ENCODE data around the gene CATSPERE.

Gene CATSPERE

DNA sequence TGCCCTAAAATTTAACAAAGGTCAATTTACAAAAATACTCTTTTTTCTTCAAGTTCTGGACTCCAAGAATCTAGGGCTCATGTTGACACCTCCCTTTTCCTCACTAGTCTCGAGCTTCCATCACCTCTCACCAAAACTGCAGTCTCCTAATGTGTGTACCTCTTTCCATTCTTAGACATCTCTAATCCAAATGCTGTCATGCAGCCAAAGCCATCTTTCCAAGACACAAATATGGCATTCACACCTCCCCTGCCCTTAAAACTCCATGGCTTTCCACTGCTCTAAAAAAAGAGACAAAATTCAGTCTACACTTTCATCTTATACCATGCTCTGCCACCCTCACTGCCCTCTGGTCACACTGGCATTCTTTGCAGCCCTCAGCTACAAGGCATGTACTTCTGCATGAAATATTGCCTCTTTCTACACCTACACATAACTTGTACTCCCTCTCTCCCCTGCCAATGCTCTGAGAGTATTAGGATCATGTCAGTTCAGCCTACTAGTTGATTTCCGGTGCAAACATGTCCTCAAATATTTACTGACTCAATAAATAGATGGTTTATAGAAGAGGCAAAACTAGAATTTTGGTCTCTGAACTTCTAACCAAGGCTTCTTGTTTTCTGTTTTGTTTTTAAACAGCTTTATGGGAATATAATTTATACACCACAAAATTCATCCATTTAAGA lies 36.3 kb upstream of the CATSPERE start:
- no peak for DNase-seq (ENCODE audit: low read depth)
- TF ChIP-seq, protein P1, sequence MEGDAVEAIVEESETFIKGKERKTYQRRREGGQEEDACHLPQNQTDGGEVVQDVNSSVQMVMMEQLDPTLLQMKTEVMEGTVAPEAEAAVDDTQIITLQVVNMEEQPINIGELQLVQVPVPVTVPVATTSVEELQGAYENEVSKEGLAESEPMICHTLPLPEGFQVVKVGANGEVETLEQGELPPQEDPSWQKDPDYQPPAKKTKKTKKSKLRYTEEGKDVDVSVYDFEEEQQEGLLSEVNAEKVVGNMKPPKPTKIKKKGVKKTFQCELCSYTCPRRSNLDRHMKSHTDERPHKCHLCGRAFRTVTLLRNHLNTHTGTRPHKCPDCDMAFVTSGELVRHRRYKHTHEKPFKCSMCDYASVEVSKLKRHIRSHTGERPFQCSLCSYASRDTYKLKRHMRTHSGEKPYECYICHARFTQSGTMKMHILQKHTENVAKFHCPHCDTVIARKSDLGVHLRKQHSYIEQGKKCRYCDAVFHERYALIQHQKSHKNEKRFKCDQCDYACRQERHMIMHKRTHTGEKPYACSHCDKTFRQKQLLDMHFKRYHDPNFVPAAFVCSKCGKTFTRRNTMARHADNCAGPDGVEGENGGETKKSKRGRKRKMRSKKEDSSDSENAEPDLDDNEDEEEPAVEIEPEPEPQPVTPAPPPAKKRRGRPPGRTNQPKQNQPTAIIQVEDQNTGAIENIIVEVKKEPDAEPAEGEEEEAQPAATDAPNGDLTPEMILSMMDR (IDR thresholded peaks at IDR 0.05; ENCODE audit: insufficient read depth, low read depth, low read length, missing control alignments) = no peak

GRCh38 chr1:244427647-244428046 lies 33.4 kb upstream of the CATSPERE start:
- DNase-seq (ENCODE audit: low read depth) = no peak
- H3K4me3 ChIP-seq (ENCODE audit: low read depth, low read length) = no peak overlapping the region
- TF ChIP-seq, protein P1 (IDR thresholded peaks at IDR 0.05; ENCODE audit: insufficient read depth, low read depth, low read length, missing control alignments) = no peak

More for the DNA sequence above, 36.3 kb upstream of the CATSPERE start:
- no peak overlapping the region for H3K4me3 ChIP-seq (ENCODE audit: low read depth, low read length)

GRCh38 chr1:244429818-244430217 lies 31.3 kb upstream of the CATSPERE start:
- H3K4me3 ChIP-seq (ENCODE audit: low read depth, low read length) = no peak overlapping the region
- TF ChIP-seq, protein P1 (IDR thresholded peaks at IDR 0.05; ENCODE audit: insufficient read depth, low read depth, low read length, missing control alignments) = no peak
- DNase-seq (ENCODE audit: low read depth) = no peak

DNA sequence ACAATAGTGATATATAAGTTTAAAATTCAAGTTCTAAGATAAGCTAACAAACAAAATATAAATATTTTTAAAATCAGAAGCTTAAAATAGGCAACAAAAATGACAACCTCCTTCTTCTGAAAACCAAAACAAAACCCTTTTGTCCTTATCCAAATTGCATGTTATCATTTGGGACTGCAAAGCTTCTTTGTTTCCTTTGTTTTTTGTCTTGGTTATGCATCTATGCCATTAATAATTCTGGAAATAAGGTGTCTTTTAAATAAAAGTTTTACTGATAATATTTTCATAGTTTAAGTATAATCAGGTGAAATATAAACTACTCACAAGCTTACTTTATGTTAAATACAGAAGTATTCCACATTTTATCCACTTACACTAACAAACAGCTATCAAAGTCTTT lies 29.9 kb upstream of the CATSPERE start:
- no peak for DNase-seq (ENCODE audit: low read depth)
- TF ChIP-seq, protein P1 (IDR thresholded peaks at IDR 0.05; ENCODE audit: insufficient read depth, low read depth, low read length, missing control alignments) = no peak
- no peak overlapping the region for H3K4me3 ChIP-seq (ENCODE audit: low read depth, low read length)

- H3K4me3 ChIP-seq (ENCODE audit: low read depth, low read length) = no peak overlapping the region
- no peak for DNase-seq (ENCODE audit: low read depth)
- TF ChIP-seq, protein P1 (IDR thresholded peaks at IDR 0.05; ENCODE audit: insufficient read depth, low read depth, low read length, missing control alignments) = no peak
These were observed 25.4 kb upstream of the CATSPERE start for GRCh38 chr1:244435562-244436205.

GRCh38 chr1:244436336-244437085 lies 24.6 kb upstream of the CATSPERE start:
- H3K4me3 ChIP-seq (ENCODE audit: low read depth, low read length) = no peak overlapping the region
- DNase-seq (ENCODE audit: low read depth) = no peak
- TF ChIP-seq, protein P1 (IDR thresholded peaks at IDR 0.05; ENCODE audit: insufficient read depth, low read depth, low read length, missing control alignments) = no peak

Measured in GM12865 (cell line).